ENCODE results near the gene GRID2. TPM values are rescaled to one million over a fixed set of nuclear protein-coding genes. Genes with fewer than 3 reads are reported as not detected.

The GRID2 gene
- total RNA-seq, 1 experiment from 2014 or later: not detected

GRCh38 chr4:93746031-93746430, 1442.3 kb downstream of the GRID2 start:
- peaks cover 11% of the 10 kb centered on the region for H3K4me1 Mint-ChIP-seq (ENCODE audit: insufficient read depth, unreplicated experiment)
- DNase-seq (ENCODE audit: unreplicated experiment): no peak
- BruUV-seq (replicated peaks): no TSS peak
- no peak overlapping the region for H3K27ac Mint-ChIP-seq (ENCODE audit: low read depth, unreplicated experiment)
- CTCF ChIA-PET: no interaction called here
- no peak for TF ChIP-seq CTCF (IDR thresholded peaks at IDR 0.05; ENCODE audit: unreplicated experiment)
- H3K4me3 Mint-ChIP-seq (ENCODE audit: unreplicated experiment): no peak overlapping the region
- H3K36me3 Mint-ChIP-seq (ENCODE audit: insufficient read depth, unreplicated experiment): no peaks in the 10 kb centered on the region
- no peaks in the 10 kb centered on the region for H3K9me3 Mint-ChIP-seq (ENCODE audit: unreplicated experiment)
- no peaks in the 10 kb centered on the region for H3K27me3 Mint-ChIP-seq (ENCODE audit: insufficient read depth, unreplicated experiment)
- intact Hi-C loops (cut with micrococcal nuclease): no loop called here
- POLR2A ChIA-PET: no interaction called here

DNA sequence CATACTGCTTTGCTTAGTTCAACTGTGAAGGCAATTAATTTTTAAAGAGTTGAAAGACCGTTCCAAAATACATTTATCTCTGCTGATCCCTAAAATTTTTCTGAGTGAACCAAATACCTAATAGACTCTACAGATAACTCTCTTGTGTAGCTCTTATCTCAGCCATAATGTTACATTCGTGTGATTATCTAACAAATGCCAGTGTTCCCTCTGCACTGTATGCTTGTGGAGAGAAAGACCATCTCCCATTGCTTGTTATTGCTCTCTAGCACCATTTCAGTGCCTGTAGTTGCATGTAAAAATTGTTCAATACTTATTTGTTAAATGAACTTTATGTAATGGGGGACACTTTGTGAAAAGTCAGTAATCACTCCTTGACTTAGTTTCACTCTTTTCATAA, 1443.5 kb downstream of the GRID2 start:
- BruUV-seq (replicated peaks): no TSS peak
- Mint-ChIP-seq H3K4me3 (ENCODE audit: unreplicated experiment) (no peak overlapping the region), H3K4me1 (ENCODE audit: insufficient read depth, unreplicated experiment) (peaks cover 11% of the 10 kb centered on the region), H3K27ac (ENCODE audit: low read depth, unreplicated experiment) (no peak overlapping the region), H3K9me3 (ENCODE audit: unreplicated experiment) (no peaks in the 10 kb centered on the region), H3K27me3 (ENCODE audit: insufficient read depth, unreplicated experiment) (no peaks in the 10 kb centered on the region), H3K36me3 (ENCODE audit: insufficient read depth, unreplicated experiment) (no peaks in the 10 kb centered on the region)
- ChIA-PET CTCF (interaction anchor here (0.6 kb wide), 1 partner anchor 629 kb away, joined by 3 read pairs; no protein-coding TSS in a partner anchor), POLR2A (no interaction called here)
- TF ChIP-seq CTCF (IDR thresholded peaks at IDR 0.05; ENCODE audit: unreplicated experiment): no peak
- no peak for DNase-seq (ENCODE audit: unreplicated experiment)
- intact Hi-C loops (cut with micrococcal nuclease): no loop called here

DNA sequence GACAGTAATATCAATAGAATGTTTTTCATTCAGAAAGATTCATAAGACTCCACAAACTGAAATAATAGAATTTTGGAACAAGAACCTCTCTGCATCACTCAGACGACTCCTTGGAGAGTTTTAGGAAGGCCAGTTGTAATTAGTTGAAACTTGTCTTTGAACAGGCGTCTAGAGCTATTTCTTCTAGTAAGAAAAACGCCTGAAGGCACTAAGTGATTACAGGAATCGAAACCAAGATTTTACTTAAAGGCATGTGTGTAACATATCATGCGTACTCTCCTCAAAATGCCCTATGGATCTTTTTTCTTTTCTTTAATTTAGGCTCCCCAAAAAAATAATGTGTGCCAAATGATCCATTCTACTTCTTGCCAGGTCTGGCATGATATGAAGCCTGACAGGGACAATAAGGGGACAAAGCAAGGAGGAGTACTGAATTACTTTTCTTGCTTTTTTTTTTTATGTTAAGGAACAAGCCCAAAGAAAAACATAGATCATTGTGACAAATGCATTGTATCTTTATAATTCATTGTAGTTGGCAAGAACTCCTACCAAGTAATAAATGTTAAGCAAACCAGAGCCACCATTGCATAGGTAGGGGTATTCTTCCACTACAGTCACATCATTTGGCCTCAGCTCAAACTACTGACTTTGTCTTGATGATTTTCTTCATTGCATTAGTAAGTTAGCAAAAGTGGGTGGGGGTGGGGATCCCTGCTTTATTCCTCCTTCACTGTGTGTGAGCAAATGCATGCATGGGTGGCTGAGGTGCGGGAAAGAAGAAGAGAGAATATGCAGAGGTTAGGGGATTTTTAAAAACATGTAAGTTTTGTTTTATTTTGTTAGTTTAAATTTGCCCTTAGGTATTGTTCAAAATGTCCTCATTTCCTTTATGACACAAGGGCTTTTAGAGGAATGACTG, 1444.9 kb downstream of the GRID2 start:
- Mint-ChIP-seq H3K9me3 (ENCODE audit: unreplicated experiment) (no peaks in the 10 kb centered on the region), H3K27me3 (ENCODE audit: insufficient read depth, unreplicated experiment) (no peaks in the 10 kb centered on the region), H3K27ac (ENCODE audit: low read depth, unreplicated experiment) (peak overlapping the region; percentile 4), H3K4me1 (ENCODE audit: insufficient read depth, unreplicated experiment) (peaks cover 11% of the 10 kb centered on the region), H3K4me3 (ENCODE audit: unreplicated experiment) (no peak overlapping the region), H3K36me3 (ENCODE audit: insufficient read depth, unreplicated experiment) (no peaks in the 10 kb centered on the region)
- TF ChIP-seq CTCF (IDR thresholded peaks at IDR 0.05; ENCODE audit: unreplicated experiment): no peak
- POLR2A ChIA-PET: interaction anchor here (0.6 to 0.7 kb wide), 2 partner anchors 1220 to 1243 kb away, joined by 3 to 6 read pairs; no protein-coding TSS in a partner anchor
- intact Hi-C loops (cut with micrococcal nuclease): no loop called here
- DNase-seq (ENCODE audit: unreplicated experiment): no peak
- CTCF ChIA-PET: interaction anchor here (0.6 kb wide), 1 partner anchor 549 kb away, joined by 3 read pairs; no protein-coding TSS in a partner anchor
- no TSS peak for BruUV-seq (replicated peaks)

DNA sequence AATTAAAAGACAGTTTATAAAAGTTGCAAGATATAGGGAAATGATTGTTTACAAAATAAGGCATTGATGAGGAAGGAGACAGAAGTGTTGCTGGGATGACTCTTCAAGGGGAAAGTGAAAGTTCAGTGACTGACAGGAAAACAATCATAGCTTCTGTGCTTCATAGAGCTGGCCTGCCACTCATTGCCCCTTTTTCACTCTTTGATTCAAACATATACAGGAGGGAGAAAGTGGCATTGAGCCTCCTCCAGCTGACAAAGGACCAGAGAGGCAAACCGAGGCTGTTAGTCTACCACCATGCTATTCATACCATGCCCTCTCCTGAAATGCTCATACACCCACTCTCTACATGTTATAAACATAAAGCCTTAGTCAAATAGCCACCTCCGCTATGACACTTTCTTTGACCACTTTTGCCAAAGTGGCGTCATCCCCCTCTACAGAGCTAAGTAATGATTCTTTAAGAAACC, 1445.6 kb downstream of the GRID2 start:
- ChIA-PET POLR2A (no interaction called here), CTCF (interaction anchor here (0.6 kb wide), 1 partner anchor 549 kb away, joined by 3 read pairs; no protein-coding TSS in a partner anchor)
- no peak for TF ChIP-seq CTCF (IDR thresholded peaks at IDR 0.05; ENCODE audit: unreplicated experiment)
- H3K9me3 Mint-ChIP-seq (ENCODE audit: unreplicated experiment): no peaks in the 10 kb centered on the region
- peaks cover 11% of the 10 kb centered on the region for H3K4me1 Mint-ChIP-seq (ENCODE audit: insufficient read depth, unreplicated experiment)
- DNase-seq (ENCODE audit: unreplicated experiment): no peak
- intact Hi-C loops (cut with micrococcal nuclease): no loop called here
- H3K4me3 Mint-ChIP-seq (ENCODE audit: unreplicated experiment): no peak overlapping the region
- H3K27me3 Mint-ChIP-seq (ENCODE audit: insufficient read depth, unreplicated experiment): no peaks in the 10 kb centered on the region
- no peak overlapping the region for H3K27ac Mint-ChIP-seq (ENCODE audit: low read depth, unreplicated experiment)
- BruUV-seq (replicated peaks): no TSS peak
- H3K36me3 Mint-ChIP-seq (ENCODE audit: insufficient read depth, unreplicated experiment): no peaks in the 10 kb centered on the region

Data from MCF 10A (cell line).